IMR-90 (cell line): ENCODE data around the gene LSM8. TPM values are rescaled to one million over a fixed set of nuclear protein-coding genes. Genes with fewer than 3 reads are reported as not detected.

ENCODE experiments used
- ATAC-seq: fragments of 200-7000 bp; cut with Tn5 transposase; 2 replicates; pipeline ENCODE4 v1.9.1; 2020; ENCODE audit warnings: low read depth, mild to moderate bottlenecking, moderate library complexity
- BruUV-seq: library from RNA; stranded (reverse); fragments of 400-500 nt; replicated peaks from 2 replicates; lab custom pipeline; 2021; lab: Mats Ljungman, UMichigan
- CTCF ChIA-PET: fragments of 300-600 bp; formaldehyde crosslinking; extraction: SDS; loops from one replicate; lab custom pipeline; 2021; ENCODE audit warnings: antibody characterized with exemption; lab: Yijun Ruan, JAX
- POLR2A ChIA-PET: fragments of 300-600 bp; sonication (Branson Sonifier 250); formaldehyde crosslinking; loops from one replicate; lab custom pipeline; 2022; ENCODE audit warnings: antibody characterized with exemption; ENCODE audit not compliant: unreplicated experiment; lab: Charles Lee
- DNase-seq: peaks from one replicate; pipeline ENCODE4 v3.0.0; 2013
- H2AFZ ChIP-seq: replicated peaks from 2 replicates; pipeline ENCODE3; 2013; ENCODE audit warnings: low read length, mild to moderate bottlenecking; ENCODE audit not compliant: poor library complexity
- H2AK5ac ChIP-seq: 2 replicates; pipeline ENCODE4 v1.6.1; 2013; ENCODE audit warnings: low read depth, low read length, inconsistent platforms
- H2AK9ac ChIP-seq: replicated peaks from 2 replicates; pipeline ENCODE3; 2013; ENCODE audit warnings: mild to moderate bottlenecking, low read depth, low read length, moderate library complexity; ENCODE audit not compliant: poor library complexity
- H2BK120ac ChIP-seq: 2 replicates; pipeline ENCODE4 v1.6.1; 2013; ENCODE audit warnings: low read depth, low read length, inconsistent platforms
- H2BK15ac ChIP-seq: 3 replicates; pipeline ENCODE4 v1.6.1; 2013; ENCODE audit warnings: low read depth, low read length, inconsistent platforms
- H2BK20ac ChIP-seq: 2 replicates; pipeline ENCODE4 v1.6.1; 2013; ENCODE audit warnings: low read depth, mild to moderate bottlenecking, inconsistent platforms, low read length, moderate library complexity
- H2BK5ac ChIP-seq: 2 replicates; pipeline ENCODE4 v1.6.1; 2013; ENCODE audit warnings: mild to moderate bottlenecking, low read depth, low read length, inconsistent platforms; ENCODE audit not compliant: poor library complexity, severe bottlenecking
- H3K14ac ChIP-seq: replicated peaks from 2 replicates; pipeline ENCODE4 v1.6.1; 2013; ENCODE audit warnings: low read depth, low read length, inconsistent platforms
- H3K18ac ChIP-seq: 2 replicates; pipeline ENCODE4 v1.6.1; 2013; ENCODE audit warnings: low read depth, low read length, control low read depth
- H3K23ac ChIP-seq: 2 replicates; pipeline ENCODE4 v1.6.1; 2013; ENCODE audit warnings: low read depth, low read length, inconsistent platforms
- H3K27ac ChIP-seq: 2 replicates; pipeline ENCODE4 v1.5.1; 2013; ENCODE audit warnings: mild to moderate bottlenecking, control low read depth, low read length; ENCODE audit not compliant: insufficient read depth
- H3K27me3 ChIP-seq: 2 replicates; pipeline ENCODE4 v1.6.1; 2013; ENCODE audit warnings: low read length; ENCODE audit not compliant: control insufficient read depth, insufficient read depth
- H3K36me3 ChIP-seq: 2 replicates; pipeline ENCODE4 v1.6.1; 2013; ENCODE audit warnings: low read length, mixed read lengths; ENCODE audit not compliant: control insufficient read depth, insufficient read depth
- H3K4ac ChIP-seq: 2 replicates; pipeline ENCODE4 v1.6.1; 2013; ENCODE audit warnings: low read depth, low read length, inconsistent platforms
- H3K4me1 ChIP-seq: 2 replicates; pipeline ENCODE4 v1.6.1; 2013; ENCODE audit warnings: low read length, mixed read lengths; ENCODE audit not compliant: control insufficient read depth, insufficient read depth
- H3K4me2 ChIP-seq: 2 replicates; pipeline ENCODE4 v1.6.1; 2013; ENCODE audit warnings: low read depth, mild to moderate bottlenecking, control low read depth, low read length, moderate library complexity
- H3K4me3 ChIP-seq: 2 replicates; pipeline ENCODE4 v1.5.1; 2013; ENCODE audit warnings: low read depth, mild to moderate bottlenecking, control low read depth, low read length, moderate library complexity; ENCODE audit not compliant: insufficient read depth
- H3K56ac ChIP-seq: 2 replicates; pipeline ENCODE4 v1.6.1; 2013; ENCODE audit warnings: low read length, inconsistent platforms; ENCODE audit not compliant: insufficient read depth; ENCODE audit errors: extremely low read depth
- H3K79me1 ChIP-seq, 2 experiments: 2 replicates each; pipeline ENCODE4 v1.6.1; 2013; ENCODE audit warnings: low read length in 2 of 2, inconsistent platforms in 1 of 2, low read depth in 1 of 2
- H3K9ac ChIP-seq: 2 replicates; pipeline ENCODE4 v1.6.1; 2013; ENCODE audit warnings: low read depth, low read length, control low read depth
- H3K9me1 ChIP-seq: 2 replicates; pipeline ENCODE4 v1.6.1; 2013; ENCODE audit warnings: low read length, inconsistent platforms; ENCODE audit not compliant: insufficient read depth
- H3K9me3 ChIP-seq: 2 replicates; pipeline ENCODE4 v1.6.1; 2013; ENCODE audit warnings: low read length; ENCODE audit not compliant: control insufficient read depth, insufficient read depth
- H4K20me1 ChIP-seq: 2 replicates; pipeline ENCODE4 v1.6.1; 2013; ENCODE audit warnings: low read length, inconsistent platforms; ENCODE audit not compliant: insufficient read depth
- H4K5ac ChIP-seq: 2 replicates; pipeline ENCODE4 v1.6.1; 2013; ENCODE audit warnings: mild to moderate bottlenecking, low read depth, low read length, control low read depth
- H4K8ac ChIP-seq, 2 experiments: 2 replicates each; pipeline ENCODE4 v1.6.1; 2013; ENCODE audit warnings: low read depth in 2 of 2, low read length in 2 of 2, control low read depth in 1 of 2, inconsistent platforms in 1 of 2
- H4K91ac ChIP-seq: 2 replicates; pipeline ENCODE4 v1.6.1; 2013; ENCODE audit warnings: low read depth, low read length, inconsistent platforms; ENCODE audit not compliant: insufficient read depth
- BHLHE40 ChIP-seq: fragments of 150-350 bp; IDR thresholded peaks from 2 replicates; pipeline ENCODE4 v1.6.1; 2016; ENCODE audit warnings: mild to moderate bottlenecking, low read depth, low read length
- CEBPB ChIP-seq: IDR thresholded peaks from 2 replicates; pipeline ENCODE4 v1.6.1; 2012; ENCODE audit warnings: low read depth, low read length, improper control_type of control experiment
- CHD1 ChIP-seq: IDR thresholded peaks from 2 replicates; pipeline ENCODE4 v1.6.1; 2012; ENCODE audit warnings: low read depth, low read length, improper control_type of control experiment
- CTCF ChIP-seq: conservative IDR thresholded peaks from 2 replicates; pipeline ENCODE4 v1.5.1; 2012; ENCODE audit warnings: mild to moderate bottlenecking, low read depth, low read length, improper control_type of control experiment
- FOS ChIP-seq: fragments of 150-350 bp; IDR thresholded peaks from 2 replicates; pipeline ENCODE4 v1.6.1; 2016; ENCODE audit warnings: low read depth, low read length
- MAFK ChIP-seq: IDR thresholded peaks from 2 replicates; pipeline ENCODE4 v1.6.1; 2012; ENCODE audit warnings: low read depth, low read length, improper control_type of control experiment
- RFX5 ChIP-seq: IDR thresholded peaks from 2 replicates; pipeline ENCODE4 v1.8.0; 2012; ENCODE audit warnings: low read depth, mild to moderate bottlenecking, low read length, moderate library complexity
- WGBS, 2 experiments: methylation state at CpG; one replicate each; pipeline versions ENCODE4 v1.1.5 to v1.1.7; 2013; ENCODE audit warnings: missing lambda C conversion rate in 2 of 2; ENCODE audit not compliant: insufficient read length in 1 of 2; ENCODE audit errors: extremely low coverage in 2 of 2; 5-methylcytosine and 5-hydroxymethylcytosine counted together
- dilution Hi-C: fragments of 300-500 bp; cut with HindIII; formaldehyde crosslinking; loops from one replicate; pipeline ENCODE4 v1.14.3; 2018; ENCODE audit warnings: low sequenced_read_pairs; ENCODE audit not compliant: unreplicated experiment
- in situ Hi-C: fragments of 300-500 bp; cut with MboI; formaldehyde crosslinking; loops from 3 replicates; pipeline ENCODE4 v1.14.3; 2019; ENCODE audit warnings: low sequenced_read_pairs, inconsistent platforms, mixed read lengths
- intact Hi-C: fragments of 100-400 bp; cut with micrococcal nuclease; formaldehyde crosslinking; loops from 2 replicates; pipeline ENCODE4 v1.10.0; 2022
- polyA plus RNA-seq, 3 experiments: library from polyadenylated mRNA; depleted of rRNA; stranded (reverse); fragments of >200 nt; gene quantifications; 2 replicates each; pipeline ENCODE4 v1.2.3, GENCODE V29; 2012; ENCODE audit warnings: low replicate concordance in 1 of 3
- total RNA-seq: library from RNA; depleted of rRNA; stranded (reverse); fragments of >200 nt; gene quantifications from 2 replicates; pipeline ENCODE4 v1.2.3, GENCODE V29; 2012
- TF ChIP-seq, protein P1 (sequence below): fragments of 150-350 bp; IDR thresholded peaks from 2 replicates; pipeline ENCODE4 v1.6.1; 2016; ENCODE audit warnings: low read depth, mild to moderate bottlenecking, low read length, moderate library complexity, borderline replicate concordance
- TF ChIP-seq, protein P2 (sequence below): fragments of 150-350 bp; IDR thresholded peaks from 2 replicates; pipeline ENCODE4 v1.6.1; 2017; ENCODE audit warnings: mild to moderate bottlenecking, antibody characterized with exemption, low read length, low read depth

LSM8 gene
- total and polyA plus RNA-seq, 2 of the 4 experiments (the other 2 are of a cell fraction), result 9.7 to 30.2 TPM

GRCh38 chr7:118142012-118142411 is 42.0 kb upstream of the LSM8 start:
- Histone ChIP-seq H2AK9ac (no peak overlapping the region), H3K4me3 (no peak overlapping the region), H2AFZ (no peak overlapping the region), H4K8ac (no peak overlapping the region), H3K27ac (no peak overlapping the region), H3K79me1 (no peaks in the 10 kb centered on the region), H3K4ac (no peak overlapping the region), H4K20me1 (no peaks in the 10 kb centered on the region), H2BK5ac (no peak overlapping the region), H2BK120ac (no peak overlapping the region), H2BK20ac (no peak overlapping the region), H3K36me3 (no peaks in the 10 kb centered on the region), H3K27me3 (no peaks in the 10 kb centered on the region), H3K9ac (no peak overlapping the region), H4K5ac (no peak overlapping the region), H3K4me1 (no peaks in the 10 kb centered on the region), H3K9me3 (no peaks in the 10 kb centered on the region), H2AK5ac (no peak overlapping the region), H4K91ac (no peak overlapping the region), H2BK15ac (no peak overlapping the region), H3K18ac (no peak overlapping the region), H3K14ac (no peak overlapping the region), H3K56ac (no peak overlapping the region), H3K9me1 (no peaks in the 10 kb centered on the region), H3K23ac (no peak overlapping the region), H3K4me2 (no peak overlapping the region)
- in situ Hi-C loops (no loop called here), dilution Hi-C loops (no loop called here), intact Hi-C loops (no loop called here)
- ChIA-PET CTCF (no interaction called here), POLR2A (no interaction called here)
- no CpG with 5 or more reads among the region's 1 CpG for WGBS, 2 experiments
- ATAC-seq (no peak), DNase-seq (no peak)
- no TSS peak for BruUV-seq
- no peak for TF ChIP-seq CHD1
- no peak for TF ChIP-seq RFX5
- TF ChIP-seq CEBPB, result no peak
- TF ChIP-seq FOS, result no peak
- TF ChIP-seq, protein P1, sequence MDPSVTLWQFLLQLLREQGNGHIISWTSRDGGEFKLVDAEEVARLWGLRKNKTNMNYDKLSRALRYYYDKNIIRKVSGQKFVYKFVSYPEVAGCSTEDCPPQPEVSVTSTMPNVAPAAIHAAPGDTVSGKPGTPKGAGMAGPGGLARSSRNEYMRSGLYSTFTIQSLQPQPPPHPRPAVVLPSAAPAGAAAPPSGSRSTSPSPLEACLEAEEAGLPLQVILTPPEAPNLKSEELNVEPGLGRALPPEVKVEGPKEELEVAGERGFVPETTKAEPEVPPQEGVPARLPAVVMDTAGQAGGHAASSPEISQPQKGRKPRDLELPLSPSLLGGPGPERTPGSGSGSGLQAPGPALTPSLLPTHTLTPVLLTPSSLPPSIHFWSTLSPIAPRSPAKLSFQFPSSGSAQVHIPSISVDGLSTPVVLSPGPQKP, result no peak
- TF ChIP-seq, protein P2, sequence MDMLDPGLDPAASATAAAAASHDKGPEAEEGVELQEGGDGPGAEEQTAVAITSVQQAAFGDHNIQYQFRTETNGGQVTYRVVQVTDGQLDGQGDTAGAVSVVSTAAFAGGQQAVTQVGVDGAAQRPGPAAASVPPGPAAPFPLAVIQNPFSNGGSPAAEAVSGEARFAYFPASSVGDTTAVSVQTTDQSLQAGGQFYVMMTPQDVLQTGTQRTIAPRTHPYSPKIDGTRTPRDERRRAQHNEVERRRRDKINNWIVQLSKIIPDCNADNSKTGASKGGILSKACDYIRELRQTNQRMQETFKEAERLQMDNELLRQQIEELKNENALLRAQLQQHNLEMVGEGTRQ, result no peak
- no peak for TF ChIP-seq BHLHE40
- no peak for TF ChIP-seq MAFK
- no peak for TF ChIP-seq CTCF
